Measurements from ENCODE around the gene DTX4.

DNA sequence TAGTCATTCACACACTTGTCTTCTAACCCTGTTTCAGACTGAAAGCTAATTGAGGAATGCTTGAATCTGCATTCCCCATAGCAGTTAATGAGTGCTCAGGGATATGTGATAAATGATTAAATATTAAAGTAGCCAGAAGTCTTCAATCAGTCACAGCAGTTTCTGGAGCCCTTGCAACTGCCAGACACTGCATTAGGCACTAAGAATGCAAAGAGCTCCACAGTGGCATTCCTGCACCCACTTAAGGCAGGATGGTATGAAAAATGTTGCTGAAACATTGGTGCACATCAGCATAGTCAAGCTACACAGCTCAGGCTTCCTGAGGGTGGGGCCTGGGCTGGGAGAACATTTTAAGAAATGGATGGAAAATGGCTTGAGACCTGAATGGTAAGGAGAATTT lies 6.5 kb downstream of the DTX4 start:
- TF ChIP-seq, protein P1, sequence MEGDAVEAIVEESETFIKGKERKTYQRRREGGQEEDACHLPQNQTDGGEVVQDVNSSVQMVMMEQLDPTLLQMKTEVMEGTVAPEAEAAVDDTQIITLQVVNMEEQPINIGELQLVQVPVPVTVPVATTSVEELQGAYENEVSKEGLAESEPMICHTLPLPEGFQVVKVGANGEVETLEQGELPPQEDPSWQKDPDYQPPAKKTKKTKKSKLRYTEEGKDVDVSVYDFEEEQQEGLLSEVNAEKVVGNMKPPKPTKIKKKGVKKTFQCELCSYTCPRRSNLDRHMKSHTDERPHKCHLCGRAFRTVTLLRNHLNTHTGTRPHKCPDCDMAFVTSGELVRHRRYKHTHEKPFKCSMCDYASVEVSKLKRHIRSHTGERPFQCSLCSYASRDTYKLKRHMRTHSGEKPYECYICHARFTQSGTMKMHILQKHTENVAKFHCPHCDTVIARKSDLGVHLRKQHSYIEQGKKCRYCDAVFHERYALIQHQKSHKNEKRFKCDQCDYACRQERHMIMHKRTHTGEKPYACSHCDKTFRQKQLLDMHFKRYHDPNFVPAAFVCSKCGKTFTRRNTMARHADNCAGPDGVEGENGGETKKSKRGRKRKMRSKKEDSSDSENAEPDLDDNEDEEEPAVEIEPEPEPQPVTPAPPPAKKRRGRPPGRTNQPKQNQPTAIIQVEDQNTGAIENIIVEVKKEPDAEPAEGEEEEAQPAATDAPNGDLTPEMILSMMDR (IDR thresholded peaks at IDR 0.05) = no peak
- no peak for TF ChIP-seq POLR2A (IDR thresholded peaks at IDR 0.05; ENCODE audit: low read depth)
- TF ChIP-seq POLR2AphosphoS5 (IDR thresholded peaks at IDR 0.05) = no peak
- no peak for TF ChIP-seq EP300 (IDR thresholded peaks at IDR 0.05)

Data from esophagus muscularis mucosa (tissue), 4 donors.